ENCODE measurements around the gene GRK3. TPM values are rescaled to one million over a fixed set of nuclear protein-coding genes. Genes with fewer than 3 reads are reported as not detected.

GRK3 gene
- total RNA-seq, 1 experiment from 2014 or later, result 2.0 TPM

DNA sequence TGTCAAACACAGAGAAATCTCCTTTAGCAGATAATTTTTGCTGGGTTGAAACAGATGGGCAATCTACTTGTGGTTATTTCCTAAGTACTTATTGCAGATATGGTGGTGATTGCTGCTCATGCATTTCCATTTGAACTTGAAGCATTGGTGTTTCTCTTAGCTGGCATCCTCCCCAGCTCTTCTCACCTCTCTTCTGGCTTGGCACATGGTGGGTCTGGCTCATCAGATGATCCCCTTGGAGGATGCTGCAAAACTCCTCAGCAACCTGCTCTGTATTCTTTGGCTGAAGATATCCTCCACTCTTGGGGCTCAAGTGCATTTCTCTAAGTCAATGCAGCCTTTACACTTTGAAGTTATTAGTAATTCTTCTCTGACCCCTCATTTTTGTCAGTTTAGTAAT is 90.2 kb downstream of the GRK3 start:
- H3K9me3 ChIP-seq (ENCODE audit: low read depth, low read length, poor library complexity, severe bottlenecking), result no peaks in the 10 kb centered on the region
- intact Hi-C loops (cut with micrococcal nuclease; ENCODE audit: unreplicated experiment), result no loop called here
- H3K27ac ChIP-seq (ENCODE audit: low read depth, low read length, poor library complexity, severe bottlenecking), result no peak overlapping the region
- ChIA-PET CTCF (no interaction called here), POLR2A (ENCODE audit: low non-redundant PET) (no interaction called here)
- H3K36me3 ChIP-seq (ENCODE audit: insufficient read depth, low read length, poor library complexity, severe bottlenecking), result no peaks in the 10 kb centered on the region
- H3K4me3 ChIP-seq (ENCODE audit: low read depth, low read length, poor library complexity, severe bottlenecking), result no peak overlapping the region
- H3K4me1 ChIP-seq (ENCODE audit: insufficient read depth, low read length, poor library complexity, severe bottlenecking), result no peaks in the 10 kb centered on the region
- no peak for DNase-seq (ENCODE audit: low spot score)
- no peak for TF ChIP-seq EZH2 (IDR thresholded peaks at IDR 0.05; ENCODE audit: borderline replicate concordance, low read depth, low read length, poor library complexity, severe bottlenecking)
- TF ChIP-seq, protein P1, sequence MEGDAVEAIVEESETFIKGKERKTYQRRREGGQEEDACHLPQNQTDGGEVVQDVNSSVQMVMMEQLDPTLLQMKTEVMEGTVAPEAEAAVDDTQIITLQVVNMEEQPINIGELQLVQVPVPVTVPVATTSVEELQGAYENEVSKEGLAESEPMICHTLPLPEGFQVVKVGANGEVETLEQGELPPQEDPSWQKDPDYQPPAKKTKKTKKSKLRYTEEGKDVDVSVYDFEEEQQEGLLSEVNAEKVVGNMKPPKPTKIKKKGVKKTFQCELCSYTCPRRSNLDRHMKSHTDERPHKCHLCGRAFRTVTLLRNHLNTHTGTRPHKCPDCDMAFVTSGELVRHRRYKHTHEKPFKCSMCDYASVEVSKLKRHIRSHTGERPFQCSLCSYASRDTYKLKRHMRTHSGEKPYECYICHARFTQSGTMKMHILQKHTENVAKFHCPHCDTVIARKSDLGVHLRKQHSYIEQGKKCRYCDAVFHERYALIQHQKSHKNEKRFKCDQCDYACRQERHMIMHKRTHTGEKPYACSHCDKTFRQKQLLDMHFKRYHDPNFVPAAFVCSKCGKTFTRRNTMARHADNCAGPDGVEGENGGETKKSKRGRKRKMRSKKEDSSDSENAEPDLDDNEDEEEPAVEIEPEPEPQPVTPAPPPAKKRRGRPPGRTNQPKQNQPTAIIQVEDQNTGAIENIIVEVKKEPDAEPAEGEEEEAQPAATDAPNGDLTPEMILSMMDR (conservative IDR thresholded peaks at IDR 0.05; ENCODE audit: low read depth, low read length), result no peak
- BruUV-seq (replicated peaks), result no TSS peak
- H3K27me3 ChIP-seq (replicated peaks; ENCODE audit: insufficient read depth, low read depth, low read length, poor library complexity), result no peaks in the 10 kb centered on the region

DNA sequence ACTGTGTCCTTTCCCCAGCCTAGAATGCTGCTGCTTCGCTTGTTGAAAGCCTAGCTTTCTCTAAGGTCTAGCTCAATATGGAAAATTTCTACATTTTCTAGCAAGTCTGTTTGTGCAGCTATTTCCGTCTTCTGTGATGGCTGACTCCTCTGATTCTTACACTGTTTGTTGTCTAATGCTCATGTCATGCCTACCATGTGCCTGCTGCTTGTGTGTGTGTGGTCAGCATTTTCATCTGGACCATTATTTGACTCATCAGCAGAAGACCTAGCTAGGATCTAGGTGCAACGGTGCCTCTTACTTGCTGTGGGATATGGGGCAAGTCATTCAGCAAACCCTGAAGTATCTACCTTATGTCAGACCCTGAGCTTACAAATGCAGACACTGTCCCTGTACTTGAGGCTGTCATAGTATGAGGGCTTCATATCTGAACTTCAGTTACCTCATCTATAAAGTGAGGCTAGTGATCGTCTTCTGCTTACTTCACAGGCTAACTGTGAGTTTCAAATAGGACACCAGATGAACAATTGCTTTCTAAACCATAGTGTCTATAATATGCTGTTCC is 91.0 kb downstream of the GRK3 start:
- no peak for DNase-seq (ENCODE audit: low spot score)
- CTCF ChIA-PET, result no interaction called here
- no peak overlapping the region for H3K27ac ChIP-seq (ENCODE audit: low read depth, low read length, poor library complexity, severe bottlenecking)
- POLR2A ChIA-PET (ENCODE audit: low non-redundant PET), result interaction anchor here (0.5 kb wide), 1 partner anchor 32 kb away, joined by 9 read pairs; no protein-coding TSS in a partner anchor
- no peaks in the 10 kb centered on the region for H3K27me3 ChIP-seq (replicated peaks; ENCODE audit: insufficient read depth, low read depth, low read length, poor library complexity)
- no peak overlapping the region for H3K4me3 ChIP-seq (ENCODE audit: low read depth, low read length, poor library complexity, severe bottlenecking)
- intact Hi-C loops (cut with micrococcal nuclease; ENCODE audit: unreplicated experiment), result no loop called here
- no peak for TF ChIP-seq EZH2 (IDR thresholded peaks at IDR 0.05; ENCODE audit: borderline replicate concordance, low read depth, low read length, poor library complexity, severe bottlenecking)
- TF ChIP-seq, protein P1 (conservative IDR thresholded peaks at IDR 0.05; ENCODE audit: low read depth, low read length), result no peak
- no TSS peak for BruUV-seq (replicated peaks)
- no peaks in the 10 kb centered on the region for H3K4me1 ChIP-seq (ENCODE audit: insufficient read depth, low read length, poor library complexity, severe bottlenecking)
- H3K9me3 ChIP-seq (ENCODE audit: low read depth, low read length, poor library complexity, severe bottlenecking), result no peaks in the 10 kb centered on the region
- no peaks in the 10 kb centered on the region for H3K36me3 ChIP-seq (ENCODE audit: insufficient read depth, low read length, poor library complexity, severe bottlenecking)

DNA sequence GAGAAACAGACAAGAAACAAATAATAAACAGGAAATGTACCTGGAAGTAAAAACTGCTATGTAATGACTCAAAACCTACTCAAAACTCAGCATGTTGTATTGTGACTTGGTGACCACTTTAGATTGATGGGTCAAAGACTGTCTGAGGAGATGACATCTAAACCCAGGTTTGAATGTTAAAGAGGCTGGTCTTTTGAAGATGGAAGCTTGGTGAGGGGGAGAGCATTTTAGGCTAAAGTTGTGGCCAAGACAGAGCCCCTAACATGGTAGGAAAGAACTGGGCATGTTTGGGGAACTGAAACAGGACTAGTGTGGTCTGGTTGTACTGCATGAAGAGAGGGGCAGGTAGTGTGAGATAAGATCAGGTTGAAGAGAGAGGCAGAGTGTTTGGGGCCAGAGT is 92.2 kb downstream of the GRK3 start:
- CTCF ChIA-PET, result no interaction called here
- Histone ChIP-seq H3K27ac (ENCODE audit: low read depth, low read length, poor library complexity, severe bottlenecking) (no peak overlapping the region), H3K36me3 (ENCODE audit: insufficient read depth, low read length, poor library complexity, severe bottlenecking) (no peaks in the 10 kb centered on the region), H3K4me1 (ENCODE audit: insufficient read depth, low read length, poor library complexity, severe bottlenecking) (no peaks in the 10 kb centered on the region), H3K27me3 (replicated peaks; ENCODE audit: insufficient read depth, low read depth, low read length, poor library complexity) (no peaks in the 10 kb centered on the region), H3K9me3 (ENCODE audit: low read depth, low read length, poor library complexity, severe bottlenecking) (no peaks in the 10 kb centered on the region), H3K4me3 (ENCODE audit: low read depth, low read length, poor library complexity, severe bottlenecking) (no peak overlapping the region)
- no peak for DNase-seq (ENCODE audit: low spot score)
- no TSS peak for BruUV-seq (replicated peaks)
- intact Hi-C loops (cut with micrococcal nuclease; ENCODE audit: unreplicated experiment), result no loop called here
- TF ChIP-seq, protein P1 (conservative IDR thresholded peaks at IDR 0.05; ENCODE audit: low read depth, low read length), result no peak
- TF ChIP-seq EZH2 (IDR thresholded peaks at IDR 0.05; ENCODE audit: borderline replicate concordance, low read depth, low read length, poor library complexity, severe bottlenecking), result no peak
- POLR2A ChIA-PET (ENCODE audit: low non-redundant PET), result no interaction called here

All from A673 (cell line).